Adrenal gland (tissue), 12 donors: ENCODE results near the gene SLC44A4. TPM values are rescaled to one million over a fixed set of nuclear protein-coding genes. Genes with fewer than 3 reads are reported as not detected.

Experiments used
- DNase-seq, 7 donors: peaks; one replicate each; pipeline ENCODE4 v3.0.0-alpha.2; 2019 to 2020
- H3K27ac ChIP-seq, 5 donors: fragments of 200-600 bp; sonication (generic) in 4 of 5; 1 replicate in 3 of 5; 2 replicates in 2 of 5; pipeline versions ENCODE4 v1.5.1 to v1.8.0; 2016 to 2020; ENCODE audit warnings: mild to moderate bottlenecking in 1 of 5
- H3K27me3 ChIP-seq: fragments of 200-600 bp; 2 replicates; pipeline ENCODE4 v1.8.0; 2021
- H3K36me3 ChIP-seq, 2 donors: fragments of 200-600 bp; replicated peaks in 1 of 2; 1 replicate in 1 of 2; 2 replicates in 1 of 2; pipeline versions ENCODE4 v1.5.1 to v1.8.0; 2018 to 2022
- H3K4me1 ChIP-seq, 2 donors: fragments of 200-600 bp; replicated peaks in 1 of 2; 1 replicate in 1 of 2; 2 replicates in 1 of 2; pipeline versions ENCODE4 v1.5.1 to v1.8.0; 2018 to 2021
- H3K4me3 ChIP-seq, 4 donors: fragments of 200-600 bp; sonication (generic) in 3 of 4; one replicate each; pipeline ENCODE4 v1.5.1; 2016 to 2018
- H3K9me3 ChIP-seq, 3 donors: fragments of 200-600 bp; sonication (generic) in 1 of 3; replicated peaks in 1 of 3; 1 replicate in 2 of 3; 2 replicates in 1 of 3; pipeline versions ENCODE4 v1.5.1 to v1.8.0; 2016 to 2021
- CTCF ChIP-seq, 6 experiments: fragments of 450-650 bp in 4 of 6; fragments of 200-600 bp in 2 of 6; sonication (generic) in 1 of 6; IDR thresholded peaks; 1 replicate in 5 of 6; 2 replicates in 1 of 6; pipeline versions ENCODE4 v1.5.1 to v1.8.0; 2016 to 2021; ENCODE audit warnings: antibody characterized with exemption in 6 of 6, mild to moderate bottlenecking in 2 of 6, moderate library complexity in 1 of 6
- POLR2A ChIP-seq, 2 donors: fragments of 450-650 bp; IDR thresholded peaks; one replicate each; pipeline ENCODE4 v1.6.1; 2017; ENCODE audit warnings: antibody characterized with exemption in 2 of 2, mild to moderate bottlenecking in 2 of 2, moderate library complexity in 1 of 2
- WGBS, 4 donors: extraction: QIAGEN DNeasy Blood & Tissue Kit in 2 of 4; methylation state at CpG; one replicate each; pipeline versions ENCODE4 v1.1.5 to v1.1.7; 2013 to 2017; 5-methylcytosine and 5-hydroxymethylcytosine counted together
- intact Hi-C, 2 donors: fragments of 100-400 bp; cut with DNase I; formaldehyde crosslinking; loops; one replicate each; pipeline versions ENCODE4 v1.14.1 to v1.15.0; 2022 to 2023
- polyA plus RNA-seq, 3 donors: library from polyadenylated mRNA; stranded (reverse); fragments of 200-250 nt in 2 of 3; fragments of 350-450 nt in 1 of 3; fragmentation: Illumina TruSeq in 1 of 3; extraction: RNeasy Lipid Tissue Mini Kit (QIAGEN cat#74804) in 1 of 3; gene quantifications; one replicate each; pipeline ENCODE4 v1.2.3, GENCODE V29; 2013 to 2014
- total RNA-seq, 9 donors: library from RNA; depleted of rRNA in 4 of 9; stranded (reverse); fragments of >200 nt in 4 of 9; fragments of 120-200 nt in 1 of 9; fragmentation: NEBNext Ultra II Directional in 1 of 9; extraction: Animal tissue kit (Norgen Biotek cat#: 25700) in 1 of 9; gene quantifications; one replicate each; pipeline versions ENCODE4 v1.1.0 to v1.2.4, GENCODE V29; 2013 to 2023
- donor health status: healthy with polysubstance abuse.
- donor health status: Bipolar disorder and iron deficiency.
- donor health status: DM: yes; HTN: yes; CAD: no.
- donor health status: DM: no; HTN: no; CAD: no.
- donor health status: DM: no; HTN: no; CAD: no.
- donor health status: DM: yes; HTN: yes; CAD: no.

SLC44A4 gene
- total and polyA plus RNA-seq, 12 donors = 1.2 to 30.1 (median 12.7) TPM

- WGBS, 4 donors = 0% methylated on average over 33 to 59 of the region's 59 CpGs
- Histone ChIP-seq H3K4me3 (peak overlapping the region; percentile 62 to 93 (median 84)), H3K9me3 (no peaks in the 10 kb centered on the region), H3K36me3 (peaks cover 0 to 25% of the 10 kb centered on the region in 2 donors), H3K4me1 (peaks cover 25 to 49% of the 10 kb centered on the region in 2 donors), H3K27ac (peak overlapping the region; percentile 85 to 97 (median 95)), H3K27me3 (no peaks in the 10 kb centered on the region)
- TF ChIP-seq POLR2A (IDR thresholded peaks at IDR 0.05) = peak; percentile 19 to 75
- no peak for TF ChIP-seq CTCF (IDR thresholded peaks at IDR 0.05)
- intact Hi-C loops = loop anchor here (5.0 to 10.0 kb wide), 2 partner anchors 147 to 150 kb away; partner anchors contain the start of gene LY6G5C (in 1 of the 2)
- DNase-seq = peak; percentile 88 to 92 (median 90)
These were observed 44.2 kb downstream of the SLC44A4 start for GRCh38 chr6:31834367-31835250.

- intact Hi-C loops = loop anchor here in 1 of 2 donors (10.0 kb wide), 1 partner anchor 147 kb away; the partner anchor contains the start of gene LY6G5C
- Histone ChIP-seq H3K4me3 (peak overlapping the region in 1 of 4 donors; percentile 80), H3K27ac (peak overlapping the region; percentile 18 to 96 (median 51)), H3K9me3 (no peaks in the 10 kb centered on the region), H3K27me3 (no peaks in the 10 kb centered on the region), H3K4me1 (peaks cover 7 to 28% of the 10 kb centered on the region in 2 donors), H3K36me3 (no peaks in the 10 kb centered on the region)
- TF ChIP-seq CTCF (IDR thresholded peaks at IDR 0.05) (no peak), POLR2A (IDR thresholded peaks at IDR 0.05) (no peak)
- peak in 1 of 7 donors; percentile 71 for DNase-seq
- WGBS, 4 donors = 67 to 75% (median 74%) methylated on average over 15 of the region's 15 CpGs
These were observed 47.2 kb downstream of the SLC44A4 start for GRCh38 chr6:31831350-31832215.

- peaks cover 6 to 28% of the 10 kb centered on the region in 2 donors for H3K4me1 ChIP-seq
- TF ChIP-seq CTCF (IDR thresholded peaks at IDR 0.05) (no peak), POLR2A (IDR thresholded peaks at IDR 0.05) (no peak)
- intact Hi-C loops = loop anchor here in 1 of 2 donors (10.0 kb wide), 1 partner anchor 146 kb away; the partner anchor contains the start of gene LY6G5C
- no peaks in the 10 kb centered on the region for H3K27me3 ChIP-seq
- H3K27ac ChIP-seq = peak overlapping the region; percentile 21 to 96 (median 73)
- 30 to 39% (median 36%) methylated on average over 6 of the region's 6 CpGs for WGBS, 4 donors
- H3K9me3 ChIP-seq = no peaks in the 10 kb centered on the region
- H3K4me3 ChIP-seq = peak overlapping the region in 2 of 4 donors; percentile 43 to 80
- H3K36me3 ChIP-seq = no peaks in the 10 kb centered on the region
- peak in 1 of 7 donors; percentile 60 for DNase-seq
These were observed 47.9 kb downstream of the SLC44A4 start for GRCh38 chr6:31830886-31831335.
